Thyroid gland (tissue), 4 donors: ENCODE data around the gene PRPS1L1.

Experiments used
- POLR2A ChIP-seq, 2 donors: fragments of 450-650 bp; IDR thresholded peaks; one replicate each; pipeline ENCODE4 v1.6.1; 2017; ENCODE audit warnings: antibody characterized with exemption in 2 of 2, mild to moderate bottlenecking in 2 of 2, moderate library complexity in 1 of 2
- TF ChIP-seq, protein P1 (sequence below), 6 experiments: fragments of 200-600 bp in 3 of 6; fragments of 450-650 bp in 3 of 6; sonication (generic) in 3 of 6; IDR thresholded peaks; one replicate each; pipeline ENCODE4 v1.5.1; 2016 to 2019; ENCODE audit warnings: antibody characterized with exemption in 6 of 6, mild to moderate bottlenecking in 2 of 6, inconsistent platforms in 1 of 6, moderate library complexity in 1 of 6

DNA sequence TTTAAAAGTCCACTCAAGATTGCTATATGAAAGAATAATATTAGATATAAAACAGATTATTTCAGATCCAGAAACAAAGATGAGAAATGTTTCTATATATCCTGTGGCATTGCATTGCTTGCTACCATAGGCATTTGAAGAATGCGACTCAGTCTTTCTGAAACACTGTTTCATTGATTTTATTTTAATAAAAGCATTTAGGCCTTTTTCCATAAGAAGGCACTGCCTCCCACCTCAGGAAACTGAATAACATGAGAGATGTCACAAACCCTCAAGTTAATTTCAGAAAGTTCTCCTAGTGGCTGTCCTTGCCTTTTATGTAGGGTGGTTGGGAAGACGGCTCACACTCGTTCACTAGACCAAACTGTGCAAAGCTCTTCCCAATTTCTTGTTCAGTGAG lies 23.3 kb downstream of the PRPS1L1 start:
- TF ChIP-seq POLR2A (IDR thresholded peaks at IDR 0.05): no peak
- TF ChIP-seq, protein P1, sequence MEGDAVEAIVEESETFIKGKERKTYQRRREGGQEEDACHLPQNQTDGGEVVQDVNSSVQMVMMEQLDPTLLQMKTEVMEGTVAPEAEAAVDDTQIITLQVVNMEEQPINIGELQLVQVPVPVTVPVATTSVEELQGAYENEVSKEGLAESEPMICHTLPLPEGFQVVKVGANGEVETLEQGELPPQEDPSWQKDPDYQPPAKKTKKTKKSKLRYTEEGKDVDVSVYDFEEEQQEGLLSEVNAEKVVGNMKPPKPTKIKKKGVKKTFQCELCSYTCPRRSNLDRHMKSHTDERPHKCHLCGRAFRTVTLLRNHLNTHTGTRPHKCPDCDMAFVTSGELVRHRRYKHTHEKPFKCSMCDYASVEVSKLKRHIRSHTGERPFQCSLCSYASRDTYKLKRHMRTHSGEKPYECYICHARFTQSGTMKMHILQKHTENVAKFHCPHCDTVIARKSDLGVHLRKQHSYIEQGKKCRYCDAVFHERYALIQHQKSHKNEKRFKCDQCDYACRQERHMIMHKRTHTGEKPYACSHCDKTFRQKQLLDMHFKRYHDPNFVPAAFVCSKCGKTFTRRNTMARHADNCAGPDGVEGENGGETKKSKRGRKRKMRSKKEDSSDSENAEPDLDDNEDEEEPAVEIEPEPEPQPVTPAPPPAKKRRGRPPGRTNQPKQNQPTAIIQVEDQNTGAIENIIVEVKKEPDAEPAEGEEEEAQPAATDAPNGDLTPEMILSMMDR (IDR thresholded peaks at IDR 0.05): no peak
